ENCODE results near the gene DPEP3.

DNA sequence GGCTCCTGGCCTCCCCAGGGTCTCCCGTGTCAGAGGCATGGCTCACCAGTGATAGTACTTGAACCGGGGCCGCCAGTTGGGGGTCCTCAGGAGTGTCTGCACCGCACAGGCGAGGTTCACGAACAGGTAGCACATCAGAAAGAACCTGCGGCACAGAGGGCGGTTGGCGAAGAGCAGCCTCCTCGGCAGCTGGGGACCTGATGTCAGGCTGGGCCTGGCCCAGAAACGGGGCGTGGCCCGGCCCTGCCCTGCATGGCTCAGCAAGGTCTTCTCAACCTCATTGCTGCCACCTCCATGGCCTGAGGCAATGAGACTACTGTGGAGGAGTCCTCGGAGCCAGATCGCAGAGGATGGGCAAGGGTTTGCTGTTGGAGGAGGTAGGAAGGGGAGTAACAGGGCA lies 32.3 kb downstream of the DPEP3 start:
- TF ChIP-seq, protein P1, sequence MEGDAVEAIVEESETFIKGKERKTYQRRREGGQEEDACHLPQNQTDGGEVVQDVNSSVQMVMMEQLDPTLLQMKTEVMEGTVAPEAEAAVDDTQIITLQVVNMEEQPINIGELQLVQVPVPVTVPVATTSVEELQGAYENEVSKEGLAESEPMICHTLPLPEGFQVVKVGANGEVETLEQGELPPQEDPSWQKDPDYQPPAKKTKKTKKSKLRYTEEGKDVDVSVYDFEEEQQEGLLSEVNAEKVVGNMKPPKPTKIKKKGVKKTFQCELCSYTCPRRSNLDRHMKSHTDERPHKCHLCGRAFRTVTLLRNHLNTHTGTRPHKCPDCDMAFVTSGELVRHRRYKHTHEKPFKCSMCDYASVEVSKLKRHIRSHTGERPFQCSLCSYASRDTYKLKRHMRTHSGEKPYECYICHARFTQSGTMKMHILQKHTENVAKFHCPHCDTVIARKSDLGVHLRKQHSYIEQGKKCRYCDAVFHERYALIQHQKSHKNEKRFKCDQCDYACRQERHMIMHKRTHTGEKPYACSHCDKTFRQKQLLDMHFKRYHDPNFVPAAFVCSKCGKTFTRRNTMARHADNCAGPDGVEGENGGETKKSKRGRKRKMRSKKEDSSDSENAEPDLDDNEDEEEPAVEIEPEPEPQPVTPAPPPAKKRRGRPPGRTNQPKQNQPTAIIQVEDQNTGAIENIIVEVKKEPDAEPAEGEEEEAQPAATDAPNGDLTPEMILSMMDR (conservative IDR thresholded peaks at IDR 0.05 in 1 of 2, IDR thresholded peaks at IDR 0.05 in 1 of 2; ENCODE audit: extremely low read depth in 1 of 2, insufficient read depth in 1 of 2, low read depth in 1 of 2, low read length in 2 of 2), result no peak
- TF ChIP-seq EZH2 (IDR thresholded peaks at IDR 0.05; ENCODE audit: borderline replicate concordance, low read length), result no peak

All from mammary epithelial cell (primary cell).